Measurements from ENCODE around the gene SEC16A. TPM values are rescaled to one million over a fixed set of nuclear protein-coding genes. Genes with fewer than 3 reads are reported as not detected.

The SEC16A gene
- total and polyA plus RNA-seq, 2 experiments from 2014 or later: 42.0 to 42.7 TPM

DNA sequence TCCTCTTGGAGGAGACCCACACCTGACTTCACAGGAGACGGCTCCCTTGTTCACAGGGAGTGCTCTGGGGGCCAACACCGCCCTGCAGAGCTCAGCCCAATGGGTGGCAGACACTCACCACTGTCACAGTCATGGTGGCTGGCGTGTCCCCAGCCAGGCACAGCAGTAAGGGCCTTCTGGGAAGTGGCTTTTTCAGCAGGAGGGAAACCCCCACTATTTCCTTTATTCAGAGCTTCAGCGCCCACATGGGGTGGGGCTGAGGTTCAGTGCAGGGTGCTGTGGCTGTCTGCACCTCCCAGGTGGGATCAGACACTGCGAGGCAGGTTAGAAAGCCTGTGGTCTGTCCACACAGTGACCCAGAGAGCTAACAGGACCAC lies 79.3 kb downstream of the SEC16A start:
- H2AFZ ChIP-seq: no peak overlapping the region
- DNase-seq (ENCODE audit: low spot score): no peak
- H3K9me3 ChIP-seq (ENCODE audit: low read depth): no peaks in the 10 kb centered on the region
- H4K20me1 ChIP-seq (ENCODE audit: insufficient read depth, poor library complexity, severe bottlenecking): no peaks in the 10 kb centered on the region
- TF ChIP-seq EZH2 (IDR thresholded peaks at IDR 0.05; ENCODE audit: borderline replicate concordance): no peak
- H3K27ac ChIP-seq: no peak overlapping the region
- no peaks in the 10 kb centered on the region for H3K36me3 ChIP-seq (replicated peaks; ENCODE audit: insufficient read depth, low read depth)
- H3K79me2 ChIP-seq: peaks cover 16% of the 10 kb centered on the region
- H3K4me3 ChIP-seq: no peak overlapping the region
- no peaks in the 10 kb centered on the region for H3K27me3 ChIP-seq
- no peak overlapping the region for H3K4me2 ChIP-seq
- WGBS (ENCODE audit: low lambda C conversion rate, missing lambda C conversion rate): 95% methylated on average over 5 of the region's 5 CpGs
- H3K9me2 ChIP-seq (replicated peaks; ENCODE audit: insufficient read depth): no peaks in the 10 kb centered on the region
- peaks cover 9% of the 10 kb centered on the region for H3K4me1 ChIP-seq (ENCODE audit: insufficient read depth)

- no peak overlapping the region for H3K4me3 ChIP-seq
- H2AFZ ChIP-seq: no peak overlapping the region
- no peaks in the 10 kb centered on the region for H3K9me2 ChIP-seq (replicated peaks; ENCODE audit: insufficient read depth)
- TF ChIP-seq EZH2phosphoT487 (IDR thresholded peaks at IDR 0.05; ENCODE audit: low read depth, severe bottlenecking, unreplicated experiment) (no peak), EZH2 (IDR thresholded peaks at IDR 0.05; ENCODE audit: borderline replicate concordance) (no peak)
- TF ChIP-seq, protein P1, sequence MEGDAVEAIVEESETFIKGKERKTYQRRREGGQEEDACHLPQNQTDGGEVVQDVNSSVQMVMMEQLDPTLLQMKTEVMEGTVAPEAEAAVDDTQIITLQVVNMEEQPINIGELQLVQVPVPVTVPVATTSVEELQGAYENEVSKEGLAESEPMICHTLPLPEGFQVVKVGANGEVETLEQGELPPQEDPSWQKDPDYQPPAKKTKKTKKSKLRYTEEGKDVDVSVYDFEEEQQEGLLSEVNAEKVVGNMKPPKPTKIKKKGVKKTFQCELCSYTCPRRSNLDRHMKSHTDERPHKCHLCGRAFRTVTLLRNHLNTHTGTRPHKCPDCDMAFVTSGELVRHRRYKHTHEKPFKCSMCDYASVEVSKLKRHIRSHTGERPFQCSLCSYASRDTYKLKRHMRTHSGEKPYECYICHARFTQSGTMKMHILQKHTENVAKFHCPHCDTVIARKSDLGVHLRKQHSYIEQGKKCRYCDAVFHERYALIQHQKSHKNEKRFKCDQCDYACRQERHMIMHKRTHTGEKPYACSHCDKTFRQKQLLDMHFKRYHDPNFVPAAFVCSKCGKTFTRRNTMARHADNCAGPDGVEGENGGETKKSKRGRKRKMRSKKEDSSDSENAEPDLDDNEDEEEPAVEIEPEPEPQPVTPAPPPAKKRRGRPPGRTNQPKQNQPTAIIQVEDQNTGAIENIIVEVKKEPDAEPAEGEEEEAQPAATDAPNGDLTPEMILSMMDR (IDR thresholded peaks at IDR 0.05; ENCODE audit: poor library complexity): no peak
- no peaks in the 10 kb centered on the region for H3K27me3 ChIP-seq
- H3K4me1 ChIP-seq (ENCODE audit: insufficient read depth): peaks cover 11% of the 10 kb centered on the region
- no peaks in the 10 kb centered on the region for H3K9me3 ChIP-seq (ENCODE audit: low read depth)
- H3K27ac ChIP-seq: no peak overlapping the region
- H3K79me2 ChIP-seq: peaks cover 26% of the 10 kb centered on the region
- 83% methylated on average over 13 of the region's 13 CpGs for WGBS (ENCODE audit: low lambda C conversion rate, missing lambda C conversion rate)
- no peak overlapping the region for H3K4me2 ChIP-seq
- DNase-seq (ENCODE audit: low spot score): no peak
- no peaks in the 10 kb centered on the region for H4K20me1 ChIP-seq (ENCODE audit: insufficient read depth, poor library complexity, severe bottlenecking)
- H3K36me3 ChIP-seq (replicated peaks; ENCODE audit: insufficient read depth, low read depth): no peaks in the 10 kb centered on the region
These were observed 80.8 kb downstream of the SEC16A start for GRCh38 chr9:136402067-136402466.

- H3K9me3 ChIP-seq (ENCODE audit: low read depth): no peaks in the 10 kb centered on the region
- H3K4me1 ChIP-seq (ENCODE audit: insufficient read depth): peaks cover 11% of the 10 kb centered on the region
- no peak for DNase-seq (ENCODE audit: low spot score)
- no peaks in the 10 kb centered on the region for H3K9me2 ChIP-seq (replicated peaks; ENCODE audit: insufficient read depth)
- peaks cover 27% of the 10 kb centered on the region for H3K79me2 ChIP-seq
- no peak overlapping the region for H3K4me3 ChIP-seq
- no peaks in the 10 kb centered on the region for H3K36me3 ChIP-seq (replicated peaks; ENCODE audit: insufficient read depth, low read depth)
- H3K27me3 ChIP-seq: no peaks in the 10 kb centered on the region
- H4K20me1 ChIP-seq (ENCODE audit: insufficient read depth, poor library complexity, severe bottlenecking): no peaks in the 10 kb centered on the region
- no peak overlapping the region for H2AFZ ChIP-seq
- TF ChIP-seq, protein P1 (IDR thresholded peaks at IDR 0.05; ENCODE audit: poor library complexity): no peak
- no peak for TF ChIP-seq EZH2 (IDR thresholded peaks at IDR 0.05; ENCODE audit: borderline replicate concordance)
- TF ChIP-seq EZH2phosphoT487 (IDR thresholded peaks at IDR 0.05; ENCODE audit: low read depth, severe bottlenecking, unreplicated experiment): no peak
- 89% methylated on average over 18 of the region's 18 CpGs for whole genome bisulfite sequencing (ENCODE audit: low lambda C conversion rate, missing lambda C conversion rate)
- H3K4me2 ChIP-seq: no peak overlapping the region
- H3K27ac ChIP-seq: no peak overlapping the region
These were observed 81.5 kb downstream of the SEC16A start for GRCh38 chr9:136401173-136401922.

DNA sequence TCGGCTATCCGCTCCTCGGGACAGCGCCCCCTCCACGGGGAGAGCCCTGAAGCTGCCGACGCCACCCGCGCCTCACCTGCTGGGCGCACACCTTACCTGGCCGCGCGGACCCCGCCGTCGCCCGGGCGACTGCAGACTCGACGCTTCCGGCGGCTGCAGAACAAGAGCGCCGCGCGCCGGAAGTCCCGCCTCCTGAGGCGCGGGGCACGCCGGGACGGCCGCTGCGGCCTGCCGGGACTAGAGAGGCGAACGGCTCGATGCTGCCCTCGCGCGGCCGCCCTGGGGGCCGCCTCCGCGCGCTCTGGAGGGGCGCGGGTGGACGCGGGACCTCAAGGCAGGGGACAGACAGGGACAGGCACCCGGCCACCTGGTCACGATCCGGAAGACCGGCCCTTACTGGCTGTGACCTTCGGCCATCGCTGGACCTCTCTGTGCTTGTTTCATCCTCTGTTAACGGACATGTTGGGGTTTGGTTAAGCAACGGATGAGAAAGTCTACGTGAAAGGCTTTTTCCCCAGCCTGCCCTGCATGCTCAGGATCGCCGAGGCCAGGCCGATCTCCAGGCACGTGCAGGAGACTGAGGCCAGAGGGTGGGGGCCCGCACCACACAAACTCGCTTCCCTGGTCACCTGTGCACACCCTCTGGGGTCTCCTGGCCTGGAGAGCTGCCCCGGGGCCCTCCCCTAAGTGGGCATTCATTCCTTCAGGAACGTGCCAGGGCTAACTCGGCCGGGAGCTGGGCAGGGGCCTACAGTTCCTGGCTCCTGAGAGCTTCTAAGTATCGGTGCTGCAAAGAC lies 82.6 kb downstream of the SEC16A start, which contains the start of gene SNAPC4:
Gene SNAPC4 (minus strand): TSS at position 133 of the 797 bp plus-strand sequence. CDS start 1,742 bp downstream, outside the sequence.
- no peaks in the 10 kb centered on the region for H3K9me3 ChIP-seq (ENCODE audit: low read depth)
- peak within 1 kb of the TSS; percentile 85 for H3K27ac ChIP-seq
- peaks cover 27% of the 10 kb centered on the region for H3K79me2 ChIP-seq
- H3K4me2 ChIP-seq: peak within 1 kb of the TSS; percentile 93
- H3K9me2 ChIP-seq (replicated peaks; ENCODE audit: insufficient read depth): no peaks in the 10 kb centered on the region
- peak within 1 kb of the TSS; percentile 86 for H2AFZ ChIP-seq
- TF ChIP-seq EZH2phosphoT487 (IDR thresholded peaks at IDR 0.05; ENCODE audit: low read depth, severe bottlenecking, unreplicated experiment): no peak
- TF ChIP-seq, protein P1 (IDR thresholded peaks at IDR 0.05; ENCODE audit: poor library complexity): peak; percentile 91
- TF ChIP-seq EZH2 (IDR thresholded peaks at IDR 0.05; ENCODE audit: borderline replicate concordance): no peak
- no peaks in the 10 kb centered on the region for H4K20me1 ChIP-seq (ENCODE audit: insufficient read depth, poor library complexity, severe bottlenecking)
- peak; percentile 96 for DNase-seq (ENCODE audit: low spot score)
- 14% methylated on average over 65 of the region's 71 CpGs for WGBS (ENCODE audit: low lambda C conversion rate, missing lambda C conversion rate)
- no peaks in the 10 kb centered on the region for H3K27me3 ChIP-seq
- H3K4me1 ChIP-seq (ENCODE audit: insufficient read depth): peaks cover 11% of the 10 kb centered on the region
- H3K36me3 ChIP-seq (replicated peaks; ENCODE audit: insufficient read depth, low read depth): no peaks in the 10 kb centered on the region
- peak within 1 kb of the TSS; percentile 97 for H3K4me3 ChIP-seq
